Right hindlimb (tissue), 1 donor: Measurements from ENCODE around the gene PIK3R2.

Source experiments
- DNase-seq: peaks from one replicate; pipeline ENCODE4 v3.0.0-alpha.2; 2018

The PIK3R2 gene

DNA sequence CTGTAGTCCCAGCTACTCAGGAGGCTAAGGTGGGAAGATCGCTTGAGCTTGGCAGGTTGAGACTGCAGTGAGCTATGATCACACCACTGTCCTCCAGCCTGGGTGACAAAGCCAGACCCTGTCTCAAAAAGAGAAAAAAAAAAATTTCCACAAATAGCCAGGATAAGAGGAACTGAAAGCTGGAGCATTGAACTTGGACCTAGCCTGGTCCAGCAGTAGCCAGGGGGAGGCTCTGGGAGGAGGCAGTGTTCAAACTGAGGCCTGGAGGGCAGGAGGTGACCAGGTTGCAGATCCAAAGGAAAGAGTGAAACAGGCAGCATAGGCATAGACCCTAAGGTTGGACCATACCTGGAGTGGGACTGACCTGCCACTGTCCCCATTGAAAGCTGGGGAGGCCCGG is 26.9 kb upstream of the PIK3R2 start:
- no peak for DNase-seq

DNA sequence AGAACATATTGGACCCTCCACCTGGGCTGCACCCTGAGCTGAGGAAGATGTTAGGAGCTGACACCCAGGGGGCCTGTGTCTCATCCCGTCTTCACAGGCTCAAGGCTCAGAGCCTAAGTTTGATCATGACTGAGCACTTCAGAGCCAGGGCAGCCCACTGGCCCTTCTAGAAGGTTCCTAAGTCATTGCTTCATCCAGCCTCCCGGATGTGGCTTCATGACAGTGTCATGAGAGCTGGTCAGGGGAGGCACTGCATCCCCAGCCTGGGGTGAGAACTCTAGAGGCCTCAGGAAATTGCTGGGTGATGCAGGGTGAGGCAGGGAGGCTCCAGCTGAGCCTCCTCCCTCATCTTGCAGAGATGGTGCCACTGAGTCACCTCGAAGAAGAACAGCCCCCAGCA is 24.9 kb upstream of the PIK3R2 start:
- no peak for DNase-seq

DNA sequence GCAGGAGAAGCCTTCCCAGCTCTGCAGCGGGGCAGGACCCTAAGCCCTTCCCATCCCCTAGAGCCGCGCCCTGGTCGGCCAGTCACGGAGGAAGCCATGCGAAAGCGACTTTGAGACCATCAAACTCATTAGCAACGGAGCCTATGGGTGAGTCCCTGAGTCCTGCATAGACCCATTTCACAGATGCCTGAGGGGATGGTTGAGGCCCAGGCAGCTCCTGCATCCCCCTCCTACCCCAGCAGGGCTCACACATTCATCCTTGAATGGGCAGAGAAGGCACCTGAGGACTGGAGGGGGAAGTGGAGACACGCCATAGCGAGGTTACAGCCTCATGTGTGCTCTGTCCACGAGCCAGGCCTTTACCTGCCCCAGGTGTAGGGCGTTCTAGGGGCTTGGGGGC is 24.2 kb upstream of the PIK3R2 start:
- no peak for DNase-seq

DNA sequence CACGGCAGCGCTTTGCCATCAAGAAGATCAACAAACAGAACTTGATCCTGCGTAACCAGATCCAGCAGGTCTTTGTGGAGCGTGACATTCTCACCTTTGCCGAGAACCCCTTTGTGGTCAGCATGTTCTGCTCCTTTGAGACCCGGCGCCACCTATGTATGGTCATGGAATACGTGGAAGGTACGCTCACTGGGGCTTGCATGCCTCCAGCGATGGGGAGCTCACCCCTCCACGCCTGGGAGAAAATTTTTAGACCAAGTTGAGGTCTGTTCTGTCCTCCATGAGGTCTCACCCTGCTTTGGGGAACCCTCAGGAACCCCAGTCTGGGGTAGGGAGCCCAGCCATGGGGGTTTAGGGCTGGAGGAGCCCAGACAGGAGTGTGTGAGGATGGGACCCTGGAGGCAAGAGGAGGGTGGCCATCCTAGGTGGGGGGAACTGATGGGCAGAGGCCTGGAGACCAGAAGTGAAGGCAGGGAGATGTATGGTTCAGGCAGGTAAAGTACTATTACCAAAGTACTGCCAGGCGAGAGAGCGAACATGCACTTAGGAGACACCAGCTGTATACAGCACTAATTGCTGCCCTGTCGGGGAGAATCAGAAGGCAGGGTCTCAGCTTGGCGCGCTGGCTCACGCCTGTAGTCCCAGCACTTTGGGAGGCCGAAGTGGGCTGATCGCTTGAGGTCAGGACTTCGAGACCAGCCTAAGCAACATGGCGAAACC is 22.3 kb upstream of the PIK3R2 start:
- DNase-seq = no peak

DNA sequence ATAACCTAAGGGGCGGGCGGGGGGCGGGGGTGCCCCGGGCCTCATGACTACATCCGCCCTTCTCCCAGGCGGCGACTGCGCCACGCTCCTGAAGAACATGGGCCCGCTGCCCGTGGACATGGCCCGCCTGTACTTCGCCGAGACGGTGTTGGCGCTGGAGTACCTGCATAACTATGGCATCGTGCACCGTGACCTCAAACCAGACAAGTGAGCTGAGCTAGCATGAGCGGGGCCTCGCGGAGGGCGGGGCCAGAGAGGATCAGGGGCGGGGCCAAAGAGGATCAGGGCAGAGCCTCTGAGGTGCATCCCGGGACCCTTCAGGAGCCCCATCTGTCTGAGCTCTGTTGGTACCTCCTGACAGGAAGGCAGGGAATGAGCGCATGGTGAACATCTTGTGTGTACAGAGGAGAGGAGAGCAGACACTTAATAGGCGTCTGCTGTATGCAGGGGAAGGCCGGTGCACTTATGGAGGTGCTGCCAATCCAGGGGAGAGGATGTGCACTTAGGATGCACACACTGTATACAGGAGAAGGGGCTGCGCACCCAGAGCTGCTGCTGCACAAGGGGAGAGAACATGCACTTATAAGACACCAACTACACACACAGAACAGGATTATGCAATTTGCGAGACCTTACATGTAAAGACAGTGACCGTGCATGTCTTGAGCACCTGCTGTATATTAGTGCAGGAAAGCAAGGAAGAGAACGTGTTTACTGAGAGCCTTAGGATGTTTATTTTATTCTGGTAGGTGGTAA is 20.9 kb upstream of the PIK3R2 start:
- DNase-seq = no peak

DNA sequence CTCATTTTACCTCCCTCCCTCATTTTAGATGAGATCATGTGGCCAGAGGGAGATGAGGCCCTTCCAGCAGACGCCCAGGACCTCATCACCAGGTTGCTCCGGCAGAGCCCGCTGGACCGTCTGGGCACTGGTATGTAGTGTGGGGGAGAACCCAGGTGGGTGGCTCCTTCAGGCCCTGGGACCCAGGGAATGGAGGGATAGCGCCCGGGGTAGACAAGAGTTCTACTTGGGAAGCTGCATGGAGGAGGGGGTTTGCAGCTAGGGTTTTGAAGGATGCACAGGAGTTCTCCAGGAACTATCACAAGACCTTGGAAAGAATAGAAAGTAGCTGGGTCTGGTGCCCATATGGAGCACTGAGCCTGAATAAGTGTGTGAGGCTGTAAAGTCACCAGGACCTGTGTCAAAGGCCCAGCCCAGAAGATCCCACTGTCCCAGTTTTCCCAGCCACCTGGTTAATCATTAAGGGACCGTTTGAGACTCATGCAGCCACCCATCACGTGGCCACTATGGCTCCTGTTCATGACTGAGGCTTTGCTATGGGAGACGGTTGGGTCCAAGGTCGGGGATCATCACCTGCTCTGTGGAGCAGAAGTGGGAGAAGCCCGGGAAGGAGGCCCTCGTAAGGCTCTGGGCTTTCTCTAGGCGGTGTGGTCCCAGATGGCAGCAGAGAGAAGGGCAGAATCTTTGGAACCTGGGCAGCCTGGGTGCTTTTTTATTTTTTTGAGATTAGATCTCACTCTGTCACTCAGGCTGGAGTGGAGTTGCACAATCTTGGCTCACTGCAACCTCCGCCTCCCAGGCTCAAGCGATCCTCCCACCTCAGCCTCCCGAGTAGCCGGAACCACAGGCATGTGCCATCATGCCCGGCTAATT is 17.0 kb upstream of the PIK3R2 start:
- no peak for DNase-seq

DNA sequence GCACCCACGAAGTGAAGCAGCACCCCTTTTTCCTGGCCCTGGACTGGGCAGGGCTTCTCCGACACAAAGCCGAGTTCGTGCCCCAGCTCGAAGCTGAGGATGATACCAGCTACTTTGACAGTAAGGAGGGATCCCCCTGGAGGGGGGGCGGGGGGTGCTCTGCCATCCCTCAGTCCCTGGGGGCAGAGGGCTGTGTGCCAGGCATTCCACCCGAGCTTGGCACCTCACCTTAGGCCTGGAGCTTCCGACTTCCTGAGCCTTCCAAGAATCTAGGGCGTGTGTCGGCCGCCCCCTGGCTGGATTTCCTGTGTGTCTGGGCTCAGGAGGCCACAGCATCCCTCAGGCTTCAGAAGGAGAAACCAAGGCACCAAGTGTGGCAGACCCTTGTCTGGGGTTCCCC is 15.7 kb upstream of the PIK3R2 start:
- no peak for DNase-seq

DNA sequence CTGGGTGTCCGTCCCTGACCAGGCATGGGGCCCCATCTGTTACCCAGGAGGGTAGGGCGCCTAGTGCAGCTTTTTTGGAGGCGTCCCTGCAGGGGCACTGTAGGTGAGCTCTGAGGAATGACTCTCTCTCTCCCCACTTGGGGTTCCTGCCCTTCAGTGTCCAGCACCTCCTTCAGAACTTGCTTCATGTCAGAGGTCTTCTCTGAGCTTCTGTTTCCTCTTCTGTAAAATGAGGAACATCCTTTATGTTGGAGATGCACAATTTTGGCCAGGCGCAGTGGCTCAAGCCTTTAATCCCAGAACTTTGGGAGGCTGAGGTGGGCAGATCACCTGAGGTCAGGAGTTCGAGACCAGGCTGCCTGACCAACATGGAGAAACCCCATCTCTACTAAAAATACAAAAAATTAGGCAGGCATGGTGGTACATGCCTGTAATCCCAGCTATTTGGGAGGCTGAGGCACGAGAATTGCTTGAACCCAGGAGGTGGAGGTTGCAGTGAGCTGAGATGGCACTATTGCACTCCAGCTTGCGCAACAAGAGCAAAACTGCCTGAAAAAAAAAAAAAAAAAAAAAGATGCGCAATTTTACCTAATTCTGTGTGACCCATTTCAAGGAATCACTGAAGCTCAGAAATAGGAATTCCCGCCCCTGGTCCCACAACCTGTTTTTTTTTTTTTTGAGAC is 15.2 kb upstream of the PIK3R2 start:
- DNase-seq = no peak

DNA sequence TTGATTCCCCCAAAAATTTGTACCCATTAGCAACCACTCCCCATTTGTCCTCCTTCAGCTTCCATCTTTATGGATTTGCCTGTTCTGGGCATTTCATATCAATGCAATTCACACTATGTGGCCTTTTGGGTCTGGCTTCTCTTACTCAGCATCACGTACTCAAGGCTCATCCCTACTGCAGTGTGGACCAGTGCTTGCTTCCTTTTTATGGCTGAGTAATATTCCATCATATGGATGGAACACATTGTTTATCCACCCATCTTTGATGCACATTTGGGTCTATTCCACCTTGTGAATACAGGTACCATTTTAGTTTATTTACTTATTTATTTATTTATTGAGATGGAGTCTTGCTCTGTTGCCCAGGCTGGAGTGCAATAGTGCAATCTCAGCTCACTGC is 12.5 kb upstream of the PIK3R2 start:
- no peak for DNase-seq

DNA sequence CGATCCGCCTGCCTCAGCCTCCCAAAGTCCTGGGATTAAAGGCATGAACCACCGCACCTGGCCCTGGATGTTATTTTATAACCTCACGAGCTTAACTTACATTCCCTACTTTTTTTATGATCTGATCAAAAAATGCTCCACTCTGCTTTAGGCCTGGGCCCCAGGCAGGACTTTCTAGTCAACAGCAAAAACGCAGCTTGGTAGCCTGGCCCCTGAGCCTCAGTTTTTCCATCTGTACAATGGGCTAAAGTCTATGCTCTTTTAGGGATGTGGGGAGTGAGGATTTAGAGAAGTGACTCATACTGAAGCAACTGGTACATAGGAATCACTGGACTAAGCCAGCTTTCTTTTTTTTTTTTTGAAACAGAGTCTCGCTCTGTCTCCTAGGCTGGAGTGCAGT is 11.9 kb upstream of the PIK3R2 start:
- no peak for DNase-seq

DNA sequence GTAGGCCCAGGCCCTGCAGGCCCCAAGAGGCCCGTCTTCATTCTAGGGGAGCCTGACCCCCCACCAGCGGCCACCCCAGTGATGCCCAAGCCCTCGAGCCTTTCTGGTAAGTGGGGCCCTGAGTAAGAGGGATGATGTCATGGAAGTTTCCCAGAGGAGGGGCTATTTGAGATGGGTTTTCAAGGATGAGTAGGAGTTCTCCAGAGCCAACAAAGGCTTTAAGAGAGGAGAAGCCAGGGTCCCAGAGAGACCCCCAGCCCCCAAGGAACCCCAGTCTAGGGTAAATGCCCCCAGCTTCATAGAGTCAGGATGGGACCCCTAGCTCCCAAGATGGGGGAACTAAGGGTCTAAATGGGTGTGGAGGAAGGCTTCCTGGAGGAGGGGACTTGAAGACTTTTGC is 9.1 kb upstream of the PIK3R2 start:
- no peak for DNase-seq

DNA sequence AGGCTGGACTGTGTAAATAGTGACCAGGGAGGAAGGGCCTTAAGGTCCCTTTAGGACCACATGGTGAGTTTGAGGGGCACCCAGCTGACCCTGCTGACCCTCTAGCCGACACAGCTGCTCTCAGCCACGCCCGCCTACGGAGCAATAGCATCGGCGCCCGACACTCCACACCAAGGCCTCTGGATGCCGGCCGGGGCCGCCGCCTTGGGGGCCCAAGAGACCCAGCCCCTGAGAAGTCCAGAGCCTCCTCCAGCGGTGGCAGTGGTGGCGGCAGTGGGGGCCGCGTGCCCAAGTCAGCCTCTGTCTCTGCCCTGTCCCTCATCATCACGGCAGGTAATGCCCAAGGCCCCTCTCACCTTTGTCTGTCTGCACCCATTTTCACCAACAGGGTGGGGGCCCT is 8.6 kb upstream of the PIK3R2 start:
- DNase-seq = no peak

DNA sequence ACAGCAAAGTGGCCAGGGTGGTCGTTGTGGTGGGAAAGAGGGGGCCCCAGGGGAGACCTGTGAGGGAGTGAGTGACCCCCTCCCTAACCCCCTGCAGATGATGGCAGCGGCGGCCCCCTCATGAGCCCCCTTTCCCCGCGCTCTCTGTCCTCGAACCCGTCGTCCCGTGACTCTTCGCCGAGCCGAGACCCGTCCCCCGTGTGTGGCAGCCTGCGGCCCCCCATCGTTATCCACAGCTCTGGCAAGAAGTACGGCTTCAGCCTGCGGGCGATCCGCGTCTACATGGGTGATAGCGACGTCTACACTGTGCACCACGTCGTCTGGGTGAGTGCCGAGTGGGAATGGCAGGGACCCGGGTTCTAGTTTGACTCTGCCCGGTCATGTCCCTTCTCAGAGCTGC is 8.1 kb upstream of the PIK3R2 start:
- no peak for DNase-seq

DNA sequence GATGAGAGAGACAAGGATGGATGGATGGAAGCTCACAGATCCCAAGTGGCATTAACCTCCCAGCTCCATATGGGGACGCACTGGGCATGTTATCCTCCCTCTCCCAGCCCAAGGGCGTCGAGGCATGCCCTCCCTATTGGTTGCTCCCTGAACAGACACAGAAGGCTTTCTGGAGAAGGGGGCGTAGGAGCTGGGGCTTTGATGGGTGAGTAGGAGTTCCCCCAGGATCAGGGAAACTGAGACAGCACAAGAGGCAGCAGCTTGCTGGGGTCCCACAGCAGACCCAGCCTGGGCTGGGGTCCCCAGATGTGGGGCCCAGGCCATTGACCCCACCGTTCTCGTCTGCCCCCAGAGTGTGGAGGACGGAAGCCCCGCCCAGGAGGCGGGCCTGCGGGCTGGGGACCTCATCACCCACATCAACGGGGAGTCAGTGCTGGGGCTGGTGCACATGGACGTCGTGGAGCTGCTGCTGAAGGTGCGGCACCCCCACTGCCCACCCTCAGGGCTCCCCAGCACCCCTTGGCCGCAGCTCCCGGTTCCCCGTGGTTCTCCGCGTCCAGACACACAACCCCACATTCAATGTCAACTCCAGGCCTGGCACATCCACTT is 7.5 kb upstream of the PIK3R2 start:
- no peak for DNase-seq

DNA sequence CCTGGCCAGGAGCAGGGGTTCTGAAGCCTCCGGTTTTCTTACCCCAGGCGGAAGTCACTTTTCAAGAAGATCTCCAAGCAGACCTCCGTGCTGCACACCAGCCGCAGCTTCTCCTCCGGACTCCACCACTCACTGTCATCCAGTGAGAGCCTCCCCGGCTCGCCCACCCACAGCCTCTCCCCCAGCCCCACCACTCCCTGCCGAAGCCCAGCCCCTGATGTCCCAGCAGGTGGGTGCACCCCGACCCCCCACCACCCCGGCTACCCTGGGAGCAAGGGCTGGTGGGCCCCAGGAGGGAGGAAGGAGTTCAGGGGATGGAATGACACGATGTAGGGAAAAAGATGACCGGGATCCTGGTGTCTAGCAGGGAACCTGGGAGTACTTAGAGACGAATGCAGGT is 5.6 kb upstream of the PIK3R2 start:
- no peak for DNase-seq

DNA sequence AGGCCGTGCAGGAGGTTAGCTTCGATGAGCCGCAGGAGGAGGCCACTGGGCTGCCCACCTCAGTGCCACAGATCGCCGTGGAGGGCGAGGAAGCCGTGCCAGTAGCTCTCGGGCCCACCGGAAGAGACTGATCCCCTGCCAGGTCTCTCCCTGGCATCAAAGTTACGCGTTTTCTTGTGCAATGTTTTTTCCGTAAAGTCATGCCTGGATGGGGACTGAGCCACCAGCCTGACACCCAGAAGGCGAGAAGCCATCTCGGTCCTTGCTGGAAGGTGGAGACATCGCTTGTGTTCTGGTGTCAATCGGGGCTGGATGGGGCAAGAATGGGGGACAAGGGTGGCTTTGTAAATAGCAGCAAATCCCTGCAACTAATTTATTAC is 3.4 kb upstream of the PIK3R2 start:
- DNase-seq = no peak

DNA sequence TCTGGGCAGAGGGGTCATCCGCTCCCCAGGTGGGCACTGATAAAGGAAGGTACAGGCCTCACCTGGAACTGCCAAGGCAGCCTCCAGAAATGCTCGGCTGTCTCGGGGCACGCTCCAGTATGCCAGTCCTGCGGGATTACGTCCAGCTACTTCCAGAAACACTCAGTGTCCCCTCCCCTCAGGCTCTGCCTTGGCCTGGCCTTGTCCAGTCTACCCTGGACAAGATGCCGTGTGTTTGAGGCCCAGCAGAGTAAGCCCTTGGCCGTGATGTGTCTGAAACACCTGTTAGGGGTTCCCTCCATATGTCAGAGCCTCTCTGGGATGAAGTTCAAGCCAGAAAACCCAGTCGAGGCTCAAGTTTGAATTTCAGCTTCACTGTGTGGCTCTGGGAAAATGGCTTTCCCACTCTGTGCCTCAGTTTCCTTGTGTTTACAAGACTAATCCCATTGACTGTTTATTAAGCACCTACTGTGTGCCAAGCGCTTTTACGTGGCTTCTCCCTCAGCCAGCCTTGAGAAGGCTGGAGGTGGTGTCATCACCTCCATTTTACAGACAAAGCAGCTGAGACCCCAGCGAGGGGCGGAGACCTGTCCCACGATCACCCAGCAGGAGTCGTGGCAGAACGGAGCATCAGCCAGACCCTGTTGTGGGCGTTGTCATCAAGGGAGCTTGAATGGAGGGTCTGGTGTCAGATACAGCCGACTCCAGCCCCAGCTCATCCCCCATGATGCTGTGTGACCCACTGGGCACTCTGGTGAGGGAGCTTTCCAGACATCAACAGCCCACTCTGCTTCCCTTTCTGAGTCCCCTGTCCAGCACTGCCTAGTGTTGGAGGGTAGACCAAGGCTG is 2.0 kb upstream of the PIK3R2 start:
- no peak for DNase-seq

DNA sequence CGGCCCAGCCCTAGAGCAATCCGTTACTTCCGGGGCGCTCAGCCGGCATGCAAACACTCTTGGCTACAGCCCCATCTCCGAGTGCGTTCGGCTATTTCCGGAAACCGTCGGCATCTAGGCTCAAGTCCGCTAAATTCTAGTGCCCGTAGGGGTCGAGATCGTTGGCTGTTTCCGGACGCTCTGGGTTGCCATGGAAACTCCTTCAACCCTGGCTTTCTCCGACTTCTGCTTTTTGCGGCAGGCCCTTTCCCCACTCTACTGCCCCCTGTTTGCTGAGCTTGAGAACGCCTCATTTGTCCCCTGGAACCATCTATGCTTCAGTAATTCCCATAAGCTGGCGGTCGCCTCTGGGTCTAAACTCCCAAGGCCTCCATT is 534 bp upstream of the PIK3R2 start:
- DNase-seq = peak; percentile 97

DNA sequence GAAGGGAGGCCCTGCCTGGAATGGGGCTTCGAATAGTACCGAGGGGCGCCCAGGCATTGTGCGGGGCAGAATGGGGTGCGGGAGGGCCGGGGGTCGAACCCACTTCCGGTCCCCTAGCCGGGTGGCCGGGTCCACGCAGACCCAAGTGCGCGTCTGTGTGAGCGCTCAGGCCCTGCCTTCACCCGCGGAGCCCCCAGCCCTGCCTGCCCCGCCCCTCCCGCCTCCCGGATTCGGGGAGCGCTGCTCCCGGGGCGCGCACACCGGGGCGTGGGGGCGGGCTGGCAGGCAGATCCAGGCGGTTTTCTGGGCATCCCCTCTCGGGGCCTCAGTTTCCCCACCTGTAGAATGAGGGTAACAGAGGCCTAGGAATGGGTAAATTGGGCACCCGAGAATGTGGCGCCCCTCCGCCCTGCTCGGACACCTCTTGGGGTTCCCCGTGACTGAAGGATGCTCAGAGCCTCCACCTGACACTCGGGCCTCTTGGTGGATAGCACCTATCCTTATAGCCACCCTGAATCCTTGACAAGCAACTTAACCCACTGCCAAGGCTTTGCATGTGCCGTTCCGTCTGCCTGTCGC is 682 bp downstream of the PIK3R2 start:
- no peak for DNase-seq

DNA sequence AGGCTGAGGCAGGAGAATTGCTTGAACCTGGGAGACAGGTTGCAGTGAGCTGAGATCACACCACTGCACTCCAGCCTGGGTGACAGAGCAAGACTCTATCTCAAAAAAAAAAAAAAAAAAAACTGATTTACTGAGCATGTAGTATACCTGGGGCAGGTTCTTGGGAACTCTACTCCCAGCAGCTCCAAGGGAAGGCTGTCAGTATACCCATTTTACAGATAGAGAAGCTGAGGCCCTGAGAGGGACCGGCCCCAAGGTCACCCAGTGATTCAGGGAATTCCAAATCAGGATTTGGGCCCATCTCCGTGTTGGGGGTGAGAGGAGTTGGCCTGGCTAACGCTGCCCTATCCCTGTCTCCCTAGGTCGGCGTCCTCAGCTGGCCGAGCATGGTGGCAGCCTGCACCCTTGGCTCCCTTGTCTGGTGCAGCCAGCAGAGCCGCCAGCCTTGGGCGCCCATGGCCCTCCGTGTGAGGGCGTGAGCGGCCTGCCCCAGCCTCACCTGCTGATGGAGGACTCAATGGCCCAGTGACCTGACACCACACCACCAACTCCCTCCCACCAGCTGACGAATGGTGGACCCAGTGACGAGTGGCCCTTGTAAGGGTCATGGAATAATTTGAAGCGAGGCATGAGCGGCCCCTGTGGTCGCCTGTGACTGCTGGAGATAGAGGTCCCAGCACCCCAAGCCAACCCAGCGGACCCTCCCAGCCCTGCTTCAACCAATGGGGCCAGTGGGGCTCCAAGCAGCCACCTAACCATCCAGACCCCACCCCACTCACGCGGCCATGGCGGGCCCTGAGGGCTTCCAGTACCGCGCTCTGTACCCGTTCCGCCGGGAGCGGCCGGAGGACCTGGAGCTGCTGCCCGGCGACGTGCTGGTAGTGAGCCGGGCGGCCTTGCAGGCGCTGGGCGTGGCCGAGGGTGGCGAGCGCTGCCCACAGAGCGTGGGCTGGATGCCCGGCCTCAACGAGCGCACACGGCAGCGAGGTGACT is 2.4 kb downstream of the PIK3R2 start:
- DNase-seq = no peak
